ENCODE results near the gene AGBL1.

The AGBL1 gene

GRCh38 chr15:86837294-86838061, 757.8 kb downstream of the AGBL1 start:
- H3K4me3 ChIP-seq (ENCODE audit: low read depth, low read length), result no peak overlapping the region
- TF ChIP-seq, protein P1, sequence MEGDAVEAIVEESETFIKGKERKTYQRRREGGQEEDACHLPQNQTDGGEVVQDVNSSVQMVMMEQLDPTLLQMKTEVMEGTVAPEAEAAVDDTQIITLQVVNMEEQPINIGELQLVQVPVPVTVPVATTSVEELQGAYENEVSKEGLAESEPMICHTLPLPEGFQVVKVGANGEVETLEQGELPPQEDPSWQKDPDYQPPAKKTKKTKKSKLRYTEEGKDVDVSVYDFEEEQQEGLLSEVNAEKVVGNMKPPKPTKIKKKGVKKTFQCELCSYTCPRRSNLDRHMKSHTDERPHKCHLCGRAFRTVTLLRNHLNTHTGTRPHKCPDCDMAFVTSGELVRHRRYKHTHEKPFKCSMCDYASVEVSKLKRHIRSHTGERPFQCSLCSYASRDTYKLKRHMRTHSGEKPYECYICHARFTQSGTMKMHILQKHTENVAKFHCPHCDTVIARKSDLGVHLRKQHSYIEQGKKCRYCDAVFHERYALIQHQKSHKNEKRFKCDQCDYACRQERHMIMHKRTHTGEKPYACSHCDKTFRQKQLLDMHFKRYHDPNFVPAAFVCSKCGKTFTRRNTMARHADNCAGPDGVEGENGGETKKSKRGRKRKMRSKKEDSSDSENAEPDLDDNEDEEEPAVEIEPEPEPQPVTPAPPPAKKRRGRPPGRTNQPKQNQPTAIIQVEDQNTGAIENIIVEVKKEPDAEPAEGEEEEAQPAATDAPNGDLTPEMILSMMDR (IDR thresholded peaks at IDR 0.05; ENCODE audit: low read depth, low read length), result no peak

DNA sequence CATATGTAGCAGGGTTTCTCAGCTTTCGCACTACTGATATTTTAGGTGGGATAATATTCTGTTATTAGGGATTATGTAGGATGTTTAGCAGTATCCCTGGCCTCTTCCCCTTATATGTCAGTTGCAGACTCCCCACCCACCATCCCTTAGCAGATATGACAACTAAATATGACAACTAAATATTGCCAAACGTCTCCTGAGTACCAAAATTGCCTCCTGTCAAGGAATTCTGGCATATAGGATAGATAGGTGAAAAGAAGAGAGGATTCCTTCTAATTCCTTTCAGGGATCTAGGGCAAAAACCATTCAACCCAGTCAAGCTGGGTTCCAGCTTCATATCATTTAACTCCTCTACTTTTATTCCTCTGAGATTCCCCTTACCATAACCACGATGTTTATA, 759.8 kb downstream of the AGBL1 start:
- TF ChIP-seq, protein P1 (IDR thresholded peaks at IDR 0.05; ENCODE audit: low read depth, low read length), result no peak
- H3K4me3 ChIP-seq (ENCODE audit: low read depth, low read length), result no peak overlapping the region

DNA sequence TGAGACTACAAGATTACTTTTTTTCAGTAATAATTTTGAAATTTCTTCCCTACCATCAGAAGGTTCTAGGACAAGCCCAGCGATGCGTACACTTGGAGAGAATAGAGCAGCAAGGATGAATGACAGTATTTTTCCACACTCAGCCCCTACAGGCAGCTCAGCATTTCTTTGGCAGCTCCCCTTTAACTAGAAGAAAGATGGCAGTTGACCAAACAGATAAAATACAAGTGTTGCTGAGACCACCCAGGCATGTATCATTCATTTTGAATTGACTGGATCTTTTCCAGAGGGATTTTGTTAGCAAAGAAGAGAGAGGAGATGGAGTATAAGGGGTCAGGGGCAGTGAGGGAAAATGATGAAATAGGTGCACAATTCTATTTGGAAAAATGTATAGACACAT, 761.3 kb downstream of the AGBL1 start:
- TF ChIP-seq, protein P1 (IDR thresholded peaks at IDR 0.05; ENCODE audit: low read depth, low read length), result no peak
- no peak overlapping the region for H3K4me3 ChIP-seq (ENCODE audit: low read depth, low read length)

DNA sequence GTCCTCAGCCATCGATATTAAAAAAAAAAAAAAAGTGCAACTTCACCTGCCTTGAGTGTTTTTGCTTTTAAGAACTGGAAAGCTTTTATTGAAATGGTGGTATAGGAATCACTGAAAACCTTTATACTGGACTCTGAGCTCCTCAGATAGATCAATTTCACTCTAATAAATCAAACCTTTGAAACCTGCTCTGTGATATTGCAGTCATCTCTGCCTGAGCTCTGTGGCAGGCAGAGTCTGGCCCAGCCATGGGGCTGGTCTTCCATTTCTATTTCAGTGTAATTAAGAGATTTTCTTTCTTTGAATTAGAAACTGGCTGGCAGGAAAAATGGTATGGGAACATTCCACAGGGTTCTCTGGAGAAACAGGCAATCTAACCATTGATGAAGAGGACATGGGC, 762.5 kb downstream of the AGBL1 start:
- TF ChIP-seq, protein P1 (IDR thresholded peaks at IDR 0.05; ENCODE audit: low read depth, low read length), result no peak
- H3K4me3 ChIP-seq (ENCODE audit: low read depth, low read length), result no peak overlapping the region

- TF ChIP-seq, protein P1 (IDR thresholded peaks at IDR 0.05; ENCODE audit: low read depth, low read length), result no peak
- H3K4me3 ChIP-seq (ENCODE audit: low read depth, low read length), result no peak overlapping the region
These were observed 766.4 kb downstream of the AGBL1 start for GRCh38 chr15:86846036-86846435.

- TF ChIP-seq, protein P1 (IDR thresholded peaks at IDR 0.05; ENCODE audit: low read depth, low read length), result no peak
- H3K4me3 ChIP-seq (ENCODE audit: low read depth, low read length), result no peak overlapping the region
These were observed 769.5 kb downstream of the AGBL1 start for GRCh38 chr15:86849136-86849535.

GRCh38 chr15:86849558-86850285, 770.1 kb downstream of the AGBL1 start:
- H3K4me3 ChIP-seq (ENCODE audit: low read depth, low read length), result no peak overlapping the region
- TF ChIP-seq, protein P1 (IDR thresholded peaks at IDR 0.05; ENCODE audit: low read depth, low read length), result no peak

Measured in WI38 (cell line).